Endothelial cell (in vitro differentiated cells): ENCODE measurements around the gene DGCR8. TPM values are rescaled to one million over a fixed set of nuclear protein-coding genes. Genes with fewer than 3 reads are reported as not detected.

Experiments
- DNase-seq: peaks from one replicate; pipeline ENCODE4 v3.0.0; 2021; ENCODE audit warnings: low spot score
- H3K27ac Mint-ChIP-seq: one replicate; pipeline ENCODE4 v1.8.0; 2021; ENCODE audit warnings: mixed read lengths, inconsistent platforms; ENCODE audit not compliant: unreplicated experiment
- H3K27me3 Mint-ChIP-seq: one replicate; pipeline ENCODE4 v1.8.0; 2021; ENCODE audit warnings: mild to moderate bottlenecking, moderate library complexity, mixed read lengths, inconsistent platforms; ENCODE audit not compliant: unreplicated experiment
- H3K36me3 Mint-ChIP-seq: one replicate; pipeline ENCODE4 v1.8.0; 2021; ENCODE audit warnings: mild to moderate bottlenecking, low read depth, mixed read lengths, inconsistent platforms; ENCODE audit not compliant: unreplicated experiment
- H3K4me1 Mint-ChIP-seq: one replicate; pipeline ENCODE4 v1.8.0; 2021; ENCODE audit warnings: mild to moderate bottlenecking, mixed read lengths, inconsistent platforms; ENCODE audit not compliant: unreplicated experiment
- H3K4me3 Mint-ChIP-seq: one replicate; pipeline ENCODE4 v1.8.0; 2021; ENCODE audit warnings: mild to moderate bottlenecking, mixed read lengths, inconsistent platforms; ENCODE audit not compliant: unreplicated experiment
- H3K9me3 Mint-ChIP-seq: one replicate; pipeline ENCODE4 v1.8.0; 2021; ENCODE audit warnings: mixed read lengths, inconsistent platforms; ENCODE audit not compliant: unreplicated experiment
- CTCF ChIP-seq: fragments of 200-600 bp; sonication (generic); IDR thresholded peaks from one replicate; pipeline ENCODE4 v1.5.0; 2021; ENCODE audit warnings: antibody characterized with exemption; ENCODE audit not compliant: unreplicated experiment
- total RNA-seq: library from RNA; stranded (reverse); fragmentation: NEBNext Ultra II Directional; extraction: Animal tissue kit (Norgen Biotek cat#: 25700); gene quantifications from one replicate; pipeline ENCODE4 v1.2.1, GENCODE V29; 2021; ENCODE audit not compliant: unreplicated experiment

Gene DGCR8
- total RNA-seq, 1 donor from 2014 or later: 46.6 TPM

DNA sequence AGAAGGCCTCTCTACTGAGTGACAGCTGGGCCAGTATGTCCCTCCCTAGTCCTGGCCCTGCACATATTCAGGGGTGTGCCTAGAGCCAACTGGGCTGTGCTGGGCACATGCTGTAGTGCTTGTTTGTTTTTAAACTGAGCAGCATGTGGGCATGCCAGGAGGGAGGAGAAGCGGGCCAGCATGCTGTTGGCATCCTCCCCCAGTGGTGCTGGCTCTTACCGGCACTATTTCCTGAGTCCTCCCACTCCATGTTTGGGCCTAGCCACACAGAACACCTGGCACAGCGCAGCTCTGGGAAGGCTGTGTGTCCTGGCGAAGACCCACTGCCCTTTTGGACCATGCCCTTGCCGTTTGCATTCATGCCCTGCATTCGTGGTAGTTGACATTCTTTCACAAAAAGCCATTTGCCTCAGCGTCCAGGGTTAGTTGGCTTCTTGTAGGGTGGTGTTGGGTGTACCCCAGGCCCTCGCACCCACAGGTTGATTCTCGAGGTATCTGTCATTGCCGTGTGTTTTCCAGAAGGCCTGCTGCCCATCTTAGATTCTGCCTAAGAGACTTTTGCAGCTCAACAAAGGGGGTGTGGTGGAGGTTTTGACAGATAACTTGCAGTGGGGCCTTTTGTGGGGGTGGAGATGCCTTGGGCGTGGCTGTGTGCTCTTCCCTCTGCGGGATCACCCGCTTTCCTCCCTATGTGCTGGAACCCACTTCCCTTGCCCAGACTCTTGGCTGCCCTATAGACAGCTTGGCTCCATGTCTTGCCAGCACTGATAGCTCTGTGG lies 13.6 kb downstream of the DGCR8 start:
- H3K27ac Mint-ChIP-seq: no peak overlapping the region
- peak overlapping the region; percentile 71 for H3K4me3 Mint-ChIP-seq
- no peak for TF ChIP-seq CTCF
- DNase-seq: no peak
- no peaks in the 10 kb centered on the region for H3K9me3 Mint-ChIP-seq
- H3K36me3 Mint-ChIP-seq: peaks cover 75% of the 10 kb centered on the region
- H3K27me3 Mint-ChIP-seq: peaks cover 7% of the 10 kb centered on the region
- no peaks in the 10 kb centered on the region for H3K4me1 Mint-ChIP-seq

- Mint-ChIP-seq H3K4me3 (peak overlapping the region; percentile 71), H3K9me3 (no peaks in the 10 kb centered on the region), H3K36me3 (peaks cover 76% of the 10 kb centered on the region), H3K27ac (no peak overlapping the region), H3K27me3 (peaks cover 7% of the 10 kb centered on the region), H3K4me1 (no peaks in the 10 kb centered on the region)
- no peak for DNase-seq
- no peak for TF ChIP-seq CTCF
These were observed 14.3 kb downstream of the DGCR8 start for GRCh38 chr22:20094197-20094807.

GRCh38 chr22:20095521-20095920 lies 15.5 kb downstream of the DGCR8 start:
- Mint-ChIP-seq H3K36me3 (peaks cover 70% of the 10 kb centered on the region), H3K9me3 (no peaks in the 10 kb centered on the region), H3K4me1 (no peaks in the 10 kb centered on the region), H3K27me3 (peaks cover 5% of the 10 kb centered on the region), H3K27ac (no peak overlapping the region), H3K4me3 (no peak overlapping the region)
- TF ChIP-seq CTCF: no peak
- no peak for DNase-seq

DNA sequence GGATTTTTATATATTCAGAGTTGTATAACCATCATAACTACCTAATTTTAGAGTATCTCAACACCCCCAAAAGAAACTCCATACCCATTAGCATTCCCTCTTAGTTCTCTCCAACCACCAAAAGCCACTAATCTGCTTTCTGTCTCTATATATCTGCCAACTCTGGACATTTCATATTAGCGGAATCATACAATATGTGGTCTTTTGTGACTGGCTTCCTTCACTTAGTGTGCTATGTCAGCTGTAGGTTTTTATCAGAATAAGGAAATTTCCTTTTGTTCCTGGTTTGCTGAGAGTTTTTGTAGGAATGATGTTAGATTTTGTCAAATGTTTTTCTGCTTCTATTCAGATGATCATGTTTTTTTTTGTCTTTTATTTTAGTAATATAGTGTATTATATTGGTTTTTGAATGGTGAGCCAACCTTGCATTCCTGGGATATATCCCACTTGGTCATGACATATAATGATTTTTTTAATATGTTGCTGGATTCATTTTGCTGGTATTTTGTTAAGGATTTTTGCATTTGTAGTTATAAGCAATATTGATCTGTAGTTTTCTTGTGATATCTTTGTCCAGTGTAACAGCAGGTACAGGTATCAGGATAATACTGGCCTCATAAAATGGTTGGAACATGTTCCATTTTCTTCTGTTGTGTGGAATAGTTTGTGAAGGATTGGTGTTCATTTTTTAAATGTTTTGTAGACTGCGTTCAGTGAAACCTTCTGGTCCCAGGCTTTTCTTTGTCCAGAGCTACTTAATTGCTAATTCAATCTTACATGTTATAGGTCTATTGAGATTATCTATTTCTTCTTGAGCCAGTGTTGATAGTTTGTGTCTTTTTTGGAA lies 16.8 kb downstream of the DGCR8 start:
- Mint-ChIP-seq H3K4me3 (peak overlapping the region; percentile 49), H3K4me1 (no peaks in the 10 kb centered on the region), H3K27me3 (peaks cover 5% of the 10 kb centered on the region), H3K36me3 (peaks cover 60% of the 10 kb centered on the region), H3K9me3 (no peaks in the 10 kb centered on the region), H3K27ac (no peak overlapping the region)
- DNase-seq: no peak
- TF ChIP-seq CTCF: no peak
